Measurements from ENCODE around the gene KANSL1L.
A peak's percentile ranks its signal among the peaks of the same experiment; 100 is the strongest.

Gene KANSL1L

DNA sequence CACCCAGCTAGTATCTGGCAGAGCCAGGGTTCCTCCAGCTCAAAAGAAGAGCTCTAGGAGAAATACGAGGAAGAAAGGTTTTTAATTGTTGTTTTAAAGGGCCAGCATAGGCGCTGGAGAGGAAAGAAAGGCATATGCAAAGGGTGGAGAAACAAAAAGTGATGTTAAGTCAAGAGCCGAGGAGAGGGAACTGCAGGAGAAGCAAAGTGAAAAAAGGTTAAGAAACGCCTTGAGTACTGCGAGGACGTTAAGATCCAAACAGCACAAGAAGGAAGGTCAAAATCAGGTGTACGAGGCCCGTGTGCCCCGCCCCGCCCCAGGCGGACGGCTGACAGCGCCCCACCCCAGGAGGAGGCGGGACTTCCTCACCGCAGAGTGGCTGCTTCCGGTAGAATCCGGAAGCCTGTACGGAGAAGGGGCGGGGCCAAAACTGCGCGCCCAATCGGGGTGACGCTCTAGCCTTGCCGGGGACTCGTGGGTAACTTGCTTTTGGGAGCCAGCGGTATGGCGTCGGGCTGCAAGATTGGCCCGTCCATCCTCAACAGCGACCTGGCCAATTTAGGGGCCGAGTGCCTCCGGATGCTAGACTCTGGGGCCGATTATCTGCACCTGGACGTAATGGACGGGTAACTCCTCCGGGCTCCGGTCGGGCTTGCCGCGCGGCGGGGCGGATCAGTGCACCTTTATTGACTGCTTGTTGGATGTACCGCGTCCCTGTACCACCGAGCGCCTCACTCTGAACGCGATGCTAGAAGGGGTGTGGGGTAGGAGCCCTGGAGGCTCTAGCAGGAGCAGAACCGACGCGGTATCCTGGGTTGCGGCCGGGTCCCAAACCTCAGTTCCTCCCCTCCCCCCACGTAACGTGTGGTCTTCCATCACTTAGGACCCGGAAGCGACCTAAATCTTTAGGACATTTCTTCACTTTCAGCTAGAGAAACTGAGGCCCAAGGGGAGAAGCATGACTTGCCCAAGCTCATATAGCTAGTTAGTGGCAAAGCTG is 168.8 kb downstream of the KANSL1L start, which contains the start of gene RPE:
TSS of gene RPE (plus strand) at position 481 of the 1,000 bp plus-strand sequence. CDS start at position 505, 24 bp downstream.
- Mint-ChIP-seq H3K27me3 (no peaks in the 10 kb centered on the region), H3K4me1 (peaks cover 64% of the 10 kb centered on the region), H3K9me3 (no peaks in the 10 kb centered on the region), H3K36me3 (peaks cover 1% of the 10 kb centered on the region), H3K27ac (peak within 1 kb of the TSS; percentile 93), H3K4me3 (peak within 1 kb of the TSS; percentile 98)

DNA sequence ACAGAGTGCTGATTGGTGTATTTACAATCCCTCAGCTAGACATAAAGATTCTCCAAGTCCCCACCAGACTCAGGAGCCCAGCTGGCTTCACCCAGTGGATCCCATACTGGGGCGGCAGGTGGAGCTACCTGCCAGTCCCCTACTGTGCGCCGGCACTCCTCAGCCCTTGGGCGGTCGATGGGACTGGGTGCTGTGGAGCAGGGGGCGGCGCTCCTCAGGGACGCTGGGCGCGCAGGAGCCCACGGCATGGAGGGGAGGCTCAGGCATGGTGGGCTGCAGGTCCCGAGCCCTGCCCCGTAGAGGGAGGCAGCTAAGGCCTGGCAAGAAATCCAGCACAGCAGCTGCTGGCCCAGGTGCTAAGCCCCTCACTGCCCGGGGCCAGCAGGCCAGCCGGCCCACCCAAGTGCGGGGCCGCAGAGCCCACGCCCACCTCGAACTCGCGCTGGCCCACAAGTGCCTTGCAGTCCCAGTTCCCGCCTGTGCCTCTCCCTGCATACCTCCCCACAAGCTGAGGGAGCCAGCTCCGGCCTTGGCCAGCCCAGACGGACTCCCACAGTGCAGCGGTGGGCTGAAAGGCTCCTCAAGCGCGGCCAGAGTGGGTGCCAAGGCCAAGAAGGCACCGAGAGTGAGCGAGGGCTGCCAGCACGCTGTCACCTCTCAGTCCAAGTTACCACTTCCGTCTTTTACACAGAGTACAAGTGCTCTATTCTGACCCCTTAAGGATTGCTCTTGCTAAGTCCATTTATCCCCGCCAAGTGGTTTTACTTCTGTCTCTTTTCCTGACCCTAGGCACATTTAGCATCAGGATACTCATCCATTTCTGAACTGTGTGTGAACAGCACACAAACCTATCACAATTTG is 170.5 kb downstream of the KANSL1L start:
- H3K4me1 Mint-ChIP-seq = peaks cover 46% of the 10 kb centered on the region
- H3K4me3 Mint-ChIP-seq = no peak overlapping the region
- H3K27ac Mint-ChIP-seq = no peak overlapping the region
- peaks cover 1% of the 10 kb centered on the region for H3K36me3 Mint-ChIP-seq
- no peaks in the 10 kb centered on the region for H3K27me3 Mint-ChIP-seq
- H3K9me3 Mint-ChIP-seq = no peaks in the 10 kb centered on the region

DNA sequence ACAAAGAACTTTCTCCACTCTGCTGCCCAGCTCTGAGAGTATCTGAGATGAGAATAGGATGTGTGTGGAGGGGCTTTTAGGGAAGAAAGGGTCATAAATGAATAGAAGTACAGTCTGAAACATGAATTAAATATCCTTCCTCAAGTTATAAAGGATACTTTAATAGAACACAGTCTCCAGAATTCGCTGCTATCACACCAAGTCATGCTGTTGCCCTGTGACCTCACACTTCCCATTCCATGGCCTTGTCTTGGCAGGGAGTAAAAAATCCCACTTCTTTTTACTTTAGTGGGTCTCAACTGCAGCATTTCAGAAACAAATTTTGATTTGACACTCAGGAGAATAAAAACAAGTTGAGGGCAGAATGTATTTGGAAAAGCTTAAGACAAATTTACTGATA is 172.6 kb downstream of the KANSL1L start:
- H3K27ac Mint-ChIP-seq = no peak overlapping the region
- peaks cover 26% of the 10 kb centered on the region for H3K4me1 Mint-ChIP-seq
- no peaks in the 10 kb centered on the region for H3K9me3 Mint-ChIP-seq
- no peak overlapping the region for H3K4me3 Mint-ChIP-seq
- H3K27me3 Mint-ChIP-seq = no peaks in the 10 kb centered on the region
- peaks cover 1% of the 10 kb centered on the region for H3K36me3 Mint-ChIP-seq

DNA sequence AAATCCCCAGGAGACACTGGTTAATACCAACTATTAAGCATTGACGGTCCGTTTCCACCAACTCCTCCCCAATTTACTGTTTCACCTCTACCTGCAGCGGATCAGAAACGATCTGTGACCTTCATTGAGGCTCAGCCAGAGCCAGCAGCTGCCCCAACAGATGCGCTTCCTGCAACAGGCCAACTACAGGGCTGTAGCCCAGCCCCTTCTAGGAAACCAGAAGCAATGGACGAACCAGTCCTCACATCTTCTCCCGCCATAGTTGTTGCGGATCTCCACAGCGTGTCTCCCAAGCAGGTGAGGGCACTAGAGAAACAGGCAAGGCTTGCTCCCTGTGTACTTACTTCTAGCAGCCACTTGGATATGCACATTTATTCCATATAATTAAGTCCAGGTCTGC is 177.2 kb downstream of the KANSL1L start:
- H3K9me3 Mint-ChIP-seq = no peaks in the 10 kb centered on the region
- no peak overlapping the region for H3K27ac Mint-ChIP-seq
- no peaks in the 10 kb centered on the region for H3K36me3 Mint-ChIP-seq
- H3K27me3 Mint-ChIP-seq = no peaks in the 10 kb centered on the region
- H3K4me1 Mint-ChIP-seq = no peaks in the 10 kb centered on the region
- H3K4me3 Mint-ChIP-seq = no peak overlapping the region

DNA sequence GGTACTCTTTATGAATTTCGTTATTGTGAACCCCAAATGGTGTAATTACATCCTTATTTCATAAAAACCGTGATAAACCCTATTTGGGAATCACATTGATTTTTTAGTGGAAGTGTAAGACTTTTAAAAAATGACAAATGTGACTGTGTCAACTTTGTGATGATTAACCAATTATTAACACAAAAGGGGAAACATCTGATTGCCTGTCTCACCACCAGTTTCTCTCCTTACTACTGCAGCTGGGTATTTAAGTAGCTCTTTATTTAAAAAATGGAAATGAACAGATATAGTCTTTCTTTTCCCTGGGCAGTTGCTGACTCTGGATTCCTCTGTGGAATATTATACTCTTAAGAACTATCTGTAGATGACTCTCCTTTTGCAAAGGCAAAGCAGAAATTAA is 180.4 kb downstream of the KANSL1L start:
- H3K4me3 Mint-ChIP-seq = no peak overlapping the region
- H3K27me3 Mint-ChIP-seq = no peaks in the 10 kb centered on the region
- no peaks in the 10 kb centered on the region for H3K36me3 Mint-ChIP-seq
- H3K9me3 Mint-ChIP-seq = no peaks in the 10 kb centered on the region
- H3K4me1 Mint-ChIP-seq = no peaks in the 10 kb centered on the region
- H3K27ac Mint-ChIP-seq = no peak overlapping the region

DNA sequence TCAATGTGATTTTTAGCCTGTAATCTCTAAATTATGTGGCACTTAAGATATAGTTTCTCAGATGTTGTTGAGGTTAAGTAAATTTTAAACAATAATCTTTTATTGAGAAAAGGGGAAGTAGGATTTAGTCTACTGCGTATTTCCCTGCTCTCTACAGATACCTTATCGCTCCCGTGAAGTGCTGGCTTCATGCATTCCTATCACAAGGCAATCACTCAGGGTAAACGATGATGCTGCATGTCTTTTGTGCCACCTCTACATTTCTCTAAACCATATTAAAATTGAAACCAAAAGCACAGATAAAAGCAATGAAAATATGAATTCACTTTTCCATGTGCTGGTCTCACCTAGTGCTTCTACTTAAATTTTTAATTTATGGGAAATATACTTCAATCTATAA is 183.2 kb downstream of the KANSL1L start:
- Mint-ChIP-seq H3K9me3 (no peaks in the 10 kb centered on the region), H3K4me1 (no peaks in the 10 kb centered on the region), H3K36me3 (no peaks in the 10 kb centered on the region), H3K27ac (no peak overlapping the region), H3K4me3 (no peak overlapping the region), H3K27me3 (peaks cover 4% of the 10 kb centered on the region)

DNA sequence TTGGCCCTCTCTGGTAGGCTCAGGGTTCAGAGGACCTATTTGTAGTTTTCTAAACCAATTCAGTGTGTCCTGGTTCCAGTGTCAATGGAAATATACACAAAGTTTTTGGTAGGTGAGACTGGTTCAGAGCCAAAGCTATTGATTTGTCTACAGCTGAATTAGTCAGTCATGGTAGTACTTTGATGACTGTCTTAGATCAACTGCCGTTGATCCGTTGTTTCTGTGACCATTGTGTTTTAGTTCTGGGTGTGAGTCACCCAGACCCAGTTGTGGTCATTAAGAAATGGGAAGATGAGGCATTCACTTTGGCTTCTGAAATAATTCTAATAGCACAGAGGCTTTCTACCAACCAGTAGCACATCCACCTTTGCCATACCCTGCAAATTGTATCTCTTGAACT is 184.8 kb downstream of the KANSL1L start:
- peaks cover 4% of the 10 kb centered on the region for H3K27me3 Mint-ChIP-seq
- H3K4me1 Mint-ChIP-seq = no peaks in the 10 kb centered on the region
- H3K9me3 Mint-ChIP-seq = no peaks in the 10 kb centered on the region
- no peaks in the 10 kb centered on the region for H3K36me3 Mint-ChIP-seq
- H3K27ac Mint-ChIP-seq = no peak overlapping the region
- no peak overlapping the region for H3K4me3 Mint-ChIP-seq

DNA sequence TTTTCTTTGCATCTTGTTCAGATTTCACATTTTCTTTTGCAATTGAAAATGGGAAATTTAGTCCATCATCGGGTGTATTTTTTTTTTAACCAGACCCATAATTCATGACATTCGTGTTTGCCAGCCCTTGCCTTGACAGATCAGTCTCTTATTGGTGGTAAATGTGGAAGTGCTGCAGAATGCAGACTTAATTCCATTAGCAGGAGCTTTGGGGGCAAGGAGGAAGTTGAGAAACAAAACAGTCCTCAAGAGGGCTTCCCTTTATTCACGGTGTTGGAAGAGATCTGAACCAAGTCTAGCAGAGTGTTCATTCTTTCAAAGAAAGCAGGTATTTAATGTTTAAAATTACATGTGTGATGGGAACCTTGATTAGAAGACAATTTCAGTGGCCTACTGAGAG is 185.3 kb downstream of the KANSL1L start:
- no peaks in the 10 kb centered on the region for H3K4me1 Mint-ChIP-seq
- H3K36me3 Mint-ChIP-seq = no peaks in the 10 kb centered on the region
- H3K27me3 Mint-ChIP-seq = peaks cover 4% of the 10 kb centered on the region
- no peak overlapping the region for H3K4me3 Mint-ChIP-seq
- H3K27ac Mint-ChIP-seq = no peak overlapping the region
- no peaks in the 10 kb centered on the region for H3K9me3 Mint-ChIP-seq

DNA sequence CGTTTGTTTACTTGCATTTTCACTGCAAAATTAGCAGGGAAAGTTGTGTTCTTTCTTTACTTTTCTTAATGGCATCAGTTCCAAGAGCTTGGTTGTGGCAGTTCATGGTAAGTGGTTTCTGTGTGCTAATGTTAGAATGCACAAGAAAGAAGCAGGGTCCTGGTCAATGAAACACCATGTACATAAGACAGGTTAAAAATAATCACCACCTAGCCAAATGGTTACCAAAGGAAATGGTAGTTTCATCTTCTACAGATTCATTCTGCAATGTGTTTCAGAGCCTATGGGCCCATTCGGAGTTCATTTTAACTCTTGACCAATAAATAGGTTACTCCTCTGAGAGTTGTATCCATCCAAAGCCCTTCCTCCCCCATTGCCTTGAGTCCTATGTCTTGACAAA is 186.9 kb downstream of the KANSL1L start:
- H3K4me1 Mint-ChIP-seq = no peaks in the 10 kb centered on the region
- no peak overlapping the region for H3K4me3 Mint-ChIP-seq
- no peak overlapping the region for H3K27ac Mint-ChIP-seq

DNA sequence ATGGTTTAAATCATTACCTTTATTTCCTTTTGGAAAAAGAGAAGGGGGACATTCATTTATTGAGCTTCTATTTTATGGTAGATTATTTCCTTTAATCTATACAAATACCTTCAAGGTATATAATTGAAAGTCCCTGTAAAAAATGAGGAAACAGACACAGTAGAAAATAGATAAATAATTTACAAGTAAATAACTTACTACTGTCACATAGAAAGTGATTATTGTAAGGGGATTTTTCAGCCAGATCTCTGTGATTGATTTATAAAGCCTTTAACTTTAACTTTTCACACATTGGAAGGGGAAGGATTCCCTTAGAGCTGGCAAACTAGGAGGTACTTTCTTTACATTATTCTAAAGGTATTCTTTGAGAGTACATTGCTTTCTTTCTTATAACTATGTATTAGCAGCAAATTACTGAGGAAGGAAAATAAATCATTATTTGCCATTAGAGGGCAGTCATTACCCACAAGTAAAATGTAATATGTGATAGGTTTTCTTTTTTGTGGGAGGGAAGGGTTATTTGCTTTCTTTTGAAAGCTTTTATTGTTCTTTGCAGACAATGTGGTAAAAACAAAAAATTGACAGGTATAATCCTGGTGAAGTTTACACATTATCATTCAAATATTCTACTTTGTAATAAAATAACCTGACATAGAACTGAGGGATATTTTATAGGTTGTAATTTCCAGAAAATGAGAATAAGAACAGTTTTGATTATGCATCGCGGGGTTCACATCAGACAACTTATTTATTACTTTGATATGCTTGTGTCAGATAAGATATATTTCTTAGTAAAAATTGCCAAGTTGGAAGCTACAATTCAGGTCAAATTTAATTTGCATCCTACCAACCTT is 193.6 kb downstream of the KANSL1L start:
- Mint-ChIP-seq H3K4me3 (no peak overlapping the region), H3K27me3 (peaks cover 3% of the 10 kb centered on the region), H3K27ac (no peak overlapping the region), H3K4me1 (no peaks in the 10 kb centered on the region), H3K36me3 (no peaks in the 10 kb centered on the region), H3K9me3 (no peaks in the 10 kb centered on the region)

More for the DNA sequence above, 186.9 kb downstream of the KANSL1L start:
- no peaks in the 10 kb centered on the region for H3K36me3 Mint-ChIP-seq
- peaks cover 4% of the 10 kb centered on the region for H3K27me3 Mint-ChIP-seq
- no peaks in the 10 kb centered on the region for H3K9me3 Mint-ChIP-seq

DNA sequence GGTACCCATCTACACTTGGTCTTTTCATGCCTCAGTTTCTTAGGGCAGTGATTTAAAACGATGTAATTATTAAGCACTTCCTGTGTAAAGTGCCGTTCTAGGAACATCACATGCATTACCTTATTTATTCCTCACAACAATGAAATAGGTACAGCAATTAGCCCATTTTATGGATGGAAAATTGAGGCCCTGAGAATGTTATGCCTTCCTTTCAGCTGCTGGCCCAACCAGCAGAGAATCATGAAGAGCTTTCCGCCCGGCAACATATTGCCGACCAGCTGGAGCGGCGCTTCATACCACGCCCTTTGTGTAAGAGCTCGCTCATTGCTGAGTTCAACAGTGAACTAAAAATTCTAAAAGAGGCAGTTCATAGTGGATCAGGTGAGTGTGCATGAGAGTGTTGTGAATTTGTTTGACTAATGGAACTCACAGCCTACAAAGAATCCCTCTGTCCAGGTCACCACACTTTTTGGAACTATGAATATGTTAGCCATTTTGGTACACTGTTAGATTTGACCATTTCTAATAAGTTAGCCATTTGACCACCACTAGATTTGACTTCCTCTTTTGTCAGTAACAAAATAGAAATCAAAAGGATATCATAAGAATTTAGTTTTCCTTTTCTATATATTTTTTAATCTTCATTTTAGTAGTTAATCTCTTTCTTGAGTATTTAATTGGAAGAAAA is 194.4 kb downstream of the KANSL1L start:
- Mint-ChIP-seq H3K27me3 (peaks cover 6% of the 10 kb centered on the region), H3K4me1 (no peaks in the 10 kb centered on the region), H3K36me3 (no peaks in the 10 kb centered on the region), H3K9me3 (no peaks in the 10 kb centered on the region), H3K4me3 (no peak overlapping the region), H3K27ac (no peak overlapping the region)

DNA sequence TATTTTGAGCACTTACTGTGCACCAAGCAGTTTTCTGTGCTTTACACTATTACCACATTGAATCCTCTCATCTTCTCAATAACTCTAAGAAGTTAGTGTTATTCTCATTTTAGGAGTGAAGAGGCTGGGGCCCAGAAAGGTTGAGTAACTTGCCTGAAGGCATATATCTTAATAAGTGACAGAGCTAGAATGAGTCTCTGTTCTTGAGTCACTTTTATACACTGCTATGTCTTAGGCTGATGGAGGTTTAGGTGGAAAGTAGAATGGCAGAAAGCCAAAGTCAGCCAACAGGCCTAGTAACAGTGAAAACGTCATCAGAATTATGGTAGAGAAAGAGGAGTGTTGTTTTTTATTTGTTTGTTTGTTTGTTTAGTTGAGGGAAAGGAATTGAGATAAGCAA is 196.6 kb downstream of the KANSL1L start:
- no peaks in the 10 kb centered on the region for H3K36me3 Mint-ChIP-seq
- no peak overlapping the region for H3K27ac Mint-ChIP-seq
- no peaks in the 10 kb centered on the region for H3K4me1 Mint-ChIP-seq
- no peaks in the 10 kb centered on the region for H3K9me3 Mint-ChIP-seq
- peaks cover 8% of the 10 kb centered on the region for H3K27me3 Mint-ChIP-seq
- H3K4me3 Mint-ChIP-seq = no peak overlapping the region

DNA sequence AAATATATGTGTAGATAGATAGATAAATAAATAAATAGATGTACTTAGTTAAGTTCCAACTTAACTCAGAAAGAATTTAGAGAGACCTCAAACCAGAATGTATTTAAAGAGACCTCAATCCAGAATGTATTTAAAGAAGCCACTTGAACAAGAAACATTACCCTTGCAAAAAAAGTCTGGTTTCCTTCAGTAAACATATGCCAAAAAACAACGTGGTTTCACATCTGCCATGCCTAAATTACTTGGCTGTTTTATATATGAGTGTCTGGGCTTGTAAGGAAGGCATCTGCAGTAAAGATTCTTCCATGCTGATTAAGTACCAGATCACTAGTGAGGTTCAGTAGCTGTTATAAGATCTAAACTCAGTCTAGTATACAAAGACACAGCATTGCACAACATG is 197.9 kb downstream of the KANSL1L start:
- Mint-ChIP-seq H3K4me3 (no peak overlapping the region), H3K9me3 (no peaks in the 10 kb centered on the region), H3K36me3 (no peaks in the 10 kb centered on the region), H3K27ac (no peak overlapping the region), H3K27me3 (peaks cover 8% of the 10 kb centered on the region), H3K4me1 (no peaks in the 10 kb centered on the region)

Data from activated naive CD4-positive, alpha-beta T cell treated with anti-CD3 and anti-CD28 coated beads, Interleukin-2, amount 50 U/mL, for 24 hours (primary cell).